Stomach (tissue), 9 donors: ENCODE data around the gene CRY2. TPM values are rescaled to one million over a fixed set of nuclear protein-coding genes. Genes with fewer than 3 reads are reported as not detected.
A peak's percentile ranks its signal among the peaks of the same experiment; 100 is the strongest.

Source experiments
- DNase-seq, 2 donors: peaks; one replicate each; pipeline versions ENCODE4 v3.0.0 to v3.0.0-alpha.2; 2013 to 2019
- H3K27ac ChIP-seq, 5 donors: fragments of 200-600 bp in 4 of 5; sonication (generic) in 4 of 5; one replicate each; pipeline ENCODE4 v1.5.1; 2013 to 2019; ENCODE audit warnings: mild to moderate bottlenecking in 1 of 5, moderate library complexity in 1 of 5
- H3K27me3 ChIP-seq, 3 donors: fragments of 200-600 bp; sonication (generic); one replicate each; pipeline ENCODE4 v1.5.1; 2017 to 2019; ENCODE audit warnings: mixed run types in 1 of 3
- H3K36me3 ChIP-seq, 4 donors: fragments of 200-600 bp; sonication (generic); 1 replicate in 3 of 4; 2 replicates in 1 of 4; pipeline ENCODE4 v1.5.1; 2016 to 2019
- H3K4me1 ChIP-seq, 4 donors: fragments of 200-600 bp; sonication (generic); one replicate each; pipeline ENCODE4 v1.5.1; 2016 to 2019
- H3K4me3 ChIP-seq, 4 donors: fragments of 200-600 bp; sonication (generic) in 3 of 4; one replicate each; pipeline ENCODE4 v1.5.1; 2016 to 2019; ENCODE audit warnings: mild to moderate bottlenecking in 1 of 4
- H3K9me3 ChIP-seq, 4 donors: fragments of 200-600 bp; sonication (generic); one replicate each; pipeline ENCODE4 v1.5.1; 2016 to 2019
- EP300 ChIP-seq: sonication (generic); formaldehyde crosslinking; IDR thresholded peaks from one replicate; pipeline ENCODE4 v1.6.1; 2017; ENCODE audit warnings: antibody characterized with exemption
- POLR2A ChIP-seq, 4 donors: fragments of 450-650 bp; IDR thresholded peaks; one replicate each; pipeline ENCODE4 v1.6.1; 2016; ENCODE audit warnings: antibody characterized with exemption in 4 of 4, control low read depth in 2 of 4, mild to moderate bottlenecking in 1 of 4, moderate library complexity in 1 of 4
- POLR2AphosphoS5 ChIP-seq, 3 donors: sonication (generic); formaldehyde crosslinking; IDR thresholded peaks; one replicate each; pipeline ENCODE4 v1.6.1; 2016; ENCODE audit warnings: antibody characterized with exemption in 3 of 3
- WGBS, 5 donors: extraction: QIAGEN DNeasy Blood & Tissue Kit in 3 of 5; methylation state at CpG; one replicate each; pipeline versions ENCODE4 v1.1.5 to v1.1.7; 2013 to 2018; 5-methylcytosine and 5-hydroxymethylcytosine counted together
- intact Hi-C: fragments of 100-400 bp; cut with DNase I; formaldehyde crosslinking; loops from one replicate; pipeline ENCODE4 v1.15.1; 2023; ENCODE audit warnings: low total_unique reads
- polyA plus RNA-seq, 3 donors: library from polyadenylated mRNA; stranded (reverse); fragments of 200-250 nt; gene quantifications; one replicate each; pipeline ENCODE4 v1.2.3, GENCODE V29; 2013
- total RNA-seq, 5 donors: library from RNA; depleted of rRNA; stranded (reverse); fragments of >200 nt; gene quantifications; one replicate each; pipeline versions ENCODE4 v1.1.0 to v1.2.3, GENCODE V29; 2014 to 2016
- TF ChIP-seq, protein P1 (sequence below), 7 experiments: fragments of 450-650 bp in 4 of 7; fragments of 200-600 bp in 3 of 7; sonication (generic) in 3 of 7; IDR thresholded peaks; one replicate each; pipeline ENCODE4 v1.5.1; 2016 to 2019; ENCODE audit warnings: antibody characterized with exemption in 7 of 7, control low read depth in 2 of 7, mild to moderate bottlenecking in 1 of 7
- donor health status: healthy with polysubstance abuse.
- donor health status: Bipolar disorder and iron deficiency.
- donor health status: healthy.

Gene CRY2
- total and polyA plus RNA-seq, 8 donors = 8.2 to 45.9 (median 27.2) TPM

DNA sequence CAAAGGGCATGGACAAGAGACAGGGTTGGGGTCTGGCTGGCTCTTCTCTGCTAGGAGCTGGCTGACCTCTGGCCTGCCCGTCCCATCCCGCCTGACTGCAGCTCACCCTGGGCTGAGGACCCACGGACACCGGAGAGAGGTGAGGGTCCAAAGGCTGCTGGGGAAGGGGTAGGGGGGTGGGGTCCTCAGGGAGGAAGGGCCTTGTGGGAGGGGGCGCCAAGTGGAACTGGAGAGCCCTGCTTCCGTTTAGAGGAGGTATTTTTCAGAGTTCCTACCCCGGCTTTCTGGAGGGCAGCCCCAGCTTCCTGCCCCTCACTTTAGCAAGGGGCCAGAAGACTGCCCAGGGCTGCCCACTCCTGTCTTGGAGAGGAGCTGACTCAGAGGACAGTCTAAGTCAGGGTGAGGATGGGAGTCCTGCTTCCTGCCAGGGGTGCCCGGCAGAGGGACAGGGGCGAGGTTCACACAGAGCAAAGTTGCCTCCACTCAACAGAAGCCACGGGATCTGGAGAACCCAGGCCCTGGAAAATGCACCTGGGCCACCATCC is 82.3 kb downstream of the CRY2 start:
- Histone ChIP-seq H3K36me3 (peaks cover 13 to 37% (median 36%) of the 10 kb centered on the region in 4 donors), H3K27me3 (peaks cover 0 to 13% (median 0%) of the 10 kb centered on the region in 3 donors), H3K4me3 (no peak overlapping the region), H3K9me3 (no peaks in the 10 kb centered on the region), H3K4me1 (peaks cover 6 to 42% (median 36%) of the 10 kb centered on the region in 4 donors), H3K27ac (peak overlapping the region in 3 of 5 donors; percentile 3 to 65 (median 26))
- no peak for TF ChIP-seq EP300
- TF ChIP-seq POLR2AphosphoS5 (IDR thresholded peaks at IDR 0.05) = no peak
- TF ChIP-seq, protein P1, sequence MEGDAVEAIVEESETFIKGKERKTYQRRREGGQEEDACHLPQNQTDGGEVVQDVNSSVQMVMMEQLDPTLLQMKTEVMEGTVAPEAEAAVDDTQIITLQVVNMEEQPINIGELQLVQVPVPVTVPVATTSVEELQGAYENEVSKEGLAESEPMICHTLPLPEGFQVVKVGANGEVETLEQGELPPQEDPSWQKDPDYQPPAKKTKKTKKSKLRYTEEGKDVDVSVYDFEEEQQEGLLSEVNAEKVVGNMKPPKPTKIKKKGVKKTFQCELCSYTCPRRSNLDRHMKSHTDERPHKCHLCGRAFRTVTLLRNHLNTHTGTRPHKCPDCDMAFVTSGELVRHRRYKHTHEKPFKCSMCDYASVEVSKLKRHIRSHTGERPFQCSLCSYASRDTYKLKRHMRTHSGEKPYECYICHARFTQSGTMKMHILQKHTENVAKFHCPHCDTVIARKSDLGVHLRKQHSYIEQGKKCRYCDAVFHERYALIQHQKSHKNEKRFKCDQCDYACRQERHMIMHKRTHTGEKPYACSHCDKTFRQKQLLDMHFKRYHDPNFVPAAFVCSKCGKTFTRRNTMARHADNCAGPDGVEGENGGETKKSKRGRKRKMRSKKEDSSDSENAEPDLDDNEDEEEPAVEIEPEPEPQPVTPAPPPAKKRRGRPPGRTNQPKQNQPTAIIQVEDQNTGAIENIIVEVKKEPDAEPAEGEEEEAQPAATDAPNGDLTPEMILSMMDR (IDR thresholded peaks at IDR 0.05) = no peak
- TF ChIP-seq POLR2A (IDR thresholded peaks at IDR 0.05) = no peak
- WGBS, 5 donors = 60 to 78% (median 63%) methylated on average over 10 of the region's 10 CpGs
- intact Hi-C loops = no loop called here
- DNase-seq = no peak

DNA sequence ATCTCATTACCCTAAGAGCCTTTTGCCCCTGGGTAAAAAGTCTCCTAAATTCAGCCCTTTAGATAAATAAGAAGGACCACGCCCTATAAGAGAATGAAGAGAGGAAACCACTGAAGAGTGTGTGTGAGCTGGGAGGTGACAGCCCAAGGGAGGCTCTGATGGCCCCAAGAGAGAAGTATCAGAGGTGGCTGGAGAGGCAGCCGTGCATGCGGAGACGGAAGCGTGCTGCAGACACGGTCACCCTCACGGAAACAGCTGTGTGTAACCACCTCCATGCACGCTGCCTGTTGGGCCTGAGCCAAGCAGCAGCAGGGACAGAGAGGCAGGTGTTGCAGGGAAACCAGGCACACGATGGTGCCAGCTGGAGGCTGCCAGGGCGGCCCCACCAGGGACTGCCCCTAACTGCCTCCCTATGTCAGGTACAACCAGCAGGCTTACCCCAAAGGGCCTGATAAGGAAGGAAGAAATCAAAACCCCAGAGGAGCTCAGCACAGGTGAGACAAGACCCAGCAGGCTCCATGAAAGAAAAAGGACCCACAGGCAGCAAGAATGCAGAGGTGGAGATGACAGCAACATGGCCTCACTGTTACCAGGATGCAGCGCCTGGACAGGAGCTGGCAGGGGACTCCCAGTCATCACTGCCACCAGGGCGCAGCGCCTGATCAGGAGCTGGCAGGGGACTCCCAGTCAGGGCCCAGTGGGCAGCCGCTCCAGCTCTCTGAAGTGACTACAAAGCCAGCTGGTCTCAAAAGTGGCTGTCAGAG is 82.9 kb downstream of the CRY2 start:
- intact Hi-C loops = no loop called here
- Histone ChIP-seq H3K36me3 (peaks cover 19 to 44% (median 42%) of the 10 kb centered on the region in 4 donors), H3K27me3 (peaks cover 0 to 6% (median 0%) of the 10 kb centered on the region in 3 donors), H3K4me1 (peaks cover 6 to 45% (median 42%) of the 10 kb centered on the region in 4 donors), H3K9me3 (no peaks in the 10 kb centered on the region), H3K4me3 (no peak overlapping the region), H3K27ac (peak overlapping the region in 3 of 5 donors; percentile 3 to 65 (median 26))
- DNase-seq = peak; percentile 84 to 86
- 27 to 56% (median 38%) methylated on average over 12 to 14 of the region's 14 CpGs for WGBS, 5 donors
- peak in 2 of 3 donors; percentile 20 to 70 for TF ChIP-seq POLR2AphosphoS5 (IDR thresholded peaks at IDR 0.05)
- TF ChIP-seq POLR2A (IDR thresholded peaks at IDR 0.05) = no peak

DNA sequence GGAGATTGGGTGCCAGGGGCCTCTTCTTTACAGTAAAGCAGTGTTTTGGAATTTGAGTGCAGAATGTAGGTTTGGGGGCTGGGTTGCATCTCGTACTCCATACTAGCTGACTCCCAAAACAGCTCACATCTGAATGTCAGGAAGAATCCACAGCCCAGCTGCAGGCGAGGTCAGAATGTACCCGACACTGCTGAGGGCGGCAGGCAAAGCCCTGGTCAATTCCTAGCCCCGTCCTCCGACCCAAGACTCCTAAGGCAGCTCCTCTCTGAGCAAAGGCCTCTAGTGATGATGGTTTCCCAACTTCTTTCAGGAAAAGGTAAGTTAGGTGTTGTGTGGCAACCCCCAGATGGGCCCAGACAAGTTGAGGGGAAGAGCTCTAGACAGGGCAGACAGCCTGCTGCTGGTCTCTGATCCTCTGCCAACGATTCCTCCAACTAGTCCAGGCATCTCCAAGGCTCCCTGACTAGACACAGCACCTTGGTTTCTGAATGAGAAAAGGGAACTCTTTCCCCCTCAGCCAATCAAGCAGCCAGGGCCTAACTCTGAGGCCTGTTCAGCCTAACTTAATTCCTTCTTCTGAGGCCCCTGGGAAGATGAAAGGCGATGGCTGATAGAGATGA is 83.8 kb downstream of the CRY2 start:
- H3K4me3 ChIP-seq = no peak overlapping the region
- peak overlapping the region in 1 of 5 donors; percentile 65 for H3K27ac ChIP-seq
- no peak for DNase-seq
- peaks cover 6 to 45% (median 42%) of the 10 kb centered on the region in 4 donors for H3K4me1 ChIP-seq
- intact Hi-C loops = no loop called here
- peaks cover 0 to under 1% (median 0%) of the 10 kb centered on the region in 3 donors for H3K27me3 ChIP-seq
- 84 to 93% (median 89%) methylated on average over 7 to 8 of the region's 8 CpGs for WGBS, 5 donors
- no peak for TF ChIP-seq POLR2A (IDR thresholded peaks at IDR 0.05)
- no peak for TF ChIP-seq EP300
- TF ChIP-seq, protein P1 (IDR thresholded peaks at IDR 0.05) = no peak
- no peak for TF ChIP-seq POLR2AphosphoS5 (IDR thresholded peaks at IDR 0.05)
- H3K9me3 ChIP-seq = no peaks in the 10 kb centered on the region
- H3K36me3 ChIP-seq = peaks cover 23 to 52% (median 51%) of the 10 kb centered on the region in 4 donors

DNA sequence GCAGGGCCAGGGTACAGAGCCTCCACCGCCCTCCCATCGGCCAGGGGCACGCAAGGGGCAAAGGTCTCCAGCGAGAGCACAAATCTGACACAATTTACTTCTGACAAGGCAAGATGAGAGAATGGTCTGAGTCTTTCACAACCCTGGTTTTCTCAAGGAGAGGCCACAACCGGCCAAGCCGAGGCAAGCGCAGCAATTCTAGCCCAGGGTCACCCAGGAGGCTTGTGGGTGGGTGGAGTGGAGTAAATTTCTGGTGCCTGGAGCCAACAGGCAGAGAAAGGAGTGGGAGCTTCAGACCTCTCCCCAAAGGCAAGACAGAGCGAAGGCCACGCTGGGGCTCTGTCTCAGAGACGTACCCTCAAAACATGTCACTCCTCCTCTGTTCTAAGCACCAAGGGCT is 84.5 kb downstream of the CRY2 start:
- Histone ChIP-seq H3K27ac (no peak overlapping the region), H3K4me1 (peaks cover 6 to 45% (median 42%) of the 10 kb centered on the region in 4 donors), H3K9me3 (no peaks in the 10 kb centered on the region), H3K4me3 (no peak overlapping the region), H3K27me3 (no peaks in the 10 kb centered on the region), H3K36me3 (peaks cover 23 to 59% (median 58%) of the 10 kb centered on the region in 4 donors)
- 86 to 95% (median 93%) methylated on average over 10 of the region's 10 CpGs for WGBS, 5 donors
- TF ChIP-seq POLR2AphosphoS5 (IDR thresholded peaks at IDR 0.05) = no peak
- TF ChIP-seq, protein P1 (IDR thresholded peaks at IDR 0.05) = no peak
- TF ChIP-seq EP300 = no peak
- TF ChIP-seq POLR2A (IDR thresholded peaks at IDR 0.05) = no peak
- no peak for DNase-seq
- intact Hi-C loops = no loop called here
